ENCODE results near the gene GTF2H2.
"Not testable (repeated sequence)": the region's sequence is repeated elsewhere in the genome, so short reads cannot be mapped to it uniquely, and the experiment has no call there.

Gene GTF2H2

DNA sequence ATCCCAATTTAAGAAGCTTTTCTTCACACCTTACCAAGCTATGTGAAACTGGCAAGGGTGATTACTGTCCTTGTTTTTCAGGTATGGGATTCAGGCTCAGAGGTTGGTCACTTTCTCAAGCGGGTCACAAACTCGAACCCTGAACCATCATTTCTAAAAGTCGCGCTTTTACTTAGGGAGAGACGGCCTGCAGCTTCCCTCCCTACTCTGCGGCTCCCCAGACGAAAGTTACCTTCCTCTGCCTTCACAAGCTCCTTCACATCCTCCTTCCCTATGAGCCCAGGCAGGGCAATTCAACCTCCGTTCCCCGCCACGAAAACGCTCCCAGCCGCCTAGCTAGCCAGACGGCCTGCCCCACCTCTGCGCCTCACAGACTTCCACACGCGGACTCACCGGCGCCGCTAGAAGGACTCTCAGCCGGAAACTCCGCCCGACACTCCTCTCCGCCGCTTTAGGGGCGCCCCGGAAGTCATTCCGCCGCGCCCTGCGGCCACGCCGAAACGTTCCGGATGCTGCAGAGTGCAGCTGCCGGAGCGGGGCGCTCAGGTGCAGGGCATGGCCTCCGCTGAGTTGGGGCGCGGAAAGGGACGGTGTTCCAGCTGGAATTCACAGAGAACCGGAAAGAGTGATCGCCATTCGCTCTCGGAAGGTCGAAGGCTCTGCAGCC, at the start of gene GTF2H2:
GTF2H2 (minus strand) TSS at position 415 of the 667 bp plus-strand sequence. CDS start 4,913 bp downstream, outside the sequence.
- DNase-seq (ENCODE audit: low spot score), result not testable (repeated sequence)

DNA sequence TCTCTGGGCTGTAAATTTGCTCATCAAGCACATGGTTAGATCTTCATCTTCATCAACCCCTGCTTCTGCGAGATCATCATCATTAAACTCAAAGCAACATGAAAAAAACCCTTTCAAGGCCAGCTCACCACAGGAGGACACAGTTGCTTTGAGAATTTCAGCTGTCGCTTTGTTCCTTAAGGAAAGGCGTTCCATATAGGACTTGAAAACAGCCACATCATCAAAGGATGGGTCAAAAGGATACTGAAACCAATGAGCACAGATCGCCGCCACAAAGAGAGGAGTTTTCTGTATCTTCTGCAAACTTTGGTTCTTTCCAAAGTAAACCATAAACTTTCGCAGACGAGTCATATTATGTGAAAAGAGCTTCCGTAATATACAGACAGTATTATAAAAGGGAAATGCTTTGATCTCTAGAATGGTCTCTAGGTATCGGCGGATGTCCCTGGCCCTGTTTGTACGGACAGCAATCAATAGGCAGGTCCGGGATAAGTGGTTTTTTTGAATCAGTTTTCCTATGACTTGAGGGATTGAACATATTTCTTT, 42.3 kb upstream of the GTF2H2 start:
- DNase-seq (ENCODE audit: low spot score), result not testable (repeated sequence)

DNA sequence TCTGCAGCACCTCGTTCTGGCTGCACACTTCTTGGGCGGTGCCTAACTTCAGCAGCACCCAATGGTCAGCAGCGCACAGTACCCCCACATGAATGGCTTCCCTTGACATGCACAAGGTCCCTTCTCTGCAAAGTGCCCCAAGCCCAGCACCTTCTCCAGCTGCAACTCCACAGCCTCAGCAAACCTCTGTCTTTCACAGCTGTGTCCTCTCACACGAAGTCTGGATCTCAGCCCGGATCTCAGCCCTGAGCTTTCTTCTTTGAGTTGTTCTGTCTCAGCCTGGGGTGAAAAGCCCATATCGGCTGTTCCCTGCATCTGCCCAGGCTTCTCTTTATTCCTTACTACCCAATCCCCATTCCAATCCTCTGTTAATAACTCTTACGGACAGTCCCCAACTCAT, 32.5 kb upstream of the GTF2H2 start:
- DNase-seq (ENCODE audit: low spot score), result not testable (repeated sequence)

DNA sequence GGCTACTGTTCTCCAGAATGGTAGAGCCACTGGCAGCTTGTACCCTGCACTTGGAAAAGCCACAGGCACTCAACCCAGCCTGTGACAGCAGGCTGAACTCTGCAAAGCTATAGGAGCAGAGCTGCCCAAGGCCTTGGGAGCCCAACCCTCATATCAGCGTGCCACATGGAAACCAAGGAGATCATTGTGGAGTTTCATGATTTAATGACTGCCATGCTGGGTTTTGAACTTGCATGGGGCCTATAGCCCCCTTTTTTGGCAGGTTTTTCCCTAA, 30.4 kb upstream of the GTF2H2 start:
- DNase-seq (ENCODE audit: low spot score), result not testable (repeated sequence)

DNA sequence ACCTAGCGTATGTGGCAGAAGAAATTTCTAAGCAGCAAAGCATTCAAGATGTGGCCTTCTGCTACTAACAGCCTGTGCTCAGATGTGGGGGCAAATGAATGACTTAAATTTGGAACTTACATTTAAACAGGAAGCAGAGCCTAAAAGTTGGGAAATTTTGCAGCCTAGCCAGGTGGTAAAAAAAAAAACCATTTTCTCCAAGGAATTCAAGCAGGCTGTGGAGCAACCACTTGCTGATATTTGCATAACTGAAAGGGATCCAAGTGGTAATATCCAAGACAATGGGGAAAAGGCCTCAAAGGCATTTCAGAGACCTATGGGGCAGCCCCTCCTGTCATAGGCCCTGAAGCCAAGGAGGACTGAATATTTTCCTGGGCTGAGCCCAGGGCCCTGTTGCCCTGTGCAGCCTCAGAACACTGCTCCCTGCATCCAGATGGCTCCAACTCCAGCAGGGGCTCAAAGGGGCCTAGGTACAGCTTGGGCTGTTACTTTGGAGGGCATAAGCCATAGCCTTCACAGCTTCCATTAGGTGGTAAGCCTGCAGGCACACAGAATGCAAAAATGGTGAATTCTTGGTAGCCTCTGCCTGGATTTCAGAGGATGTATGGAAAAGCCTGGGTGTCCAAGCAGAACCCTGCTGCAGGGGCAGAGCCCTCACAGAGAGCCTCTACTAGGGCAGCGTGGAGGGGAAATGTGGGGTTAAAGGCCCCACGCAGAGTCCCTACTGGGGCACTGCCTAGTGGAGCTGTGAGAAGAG, 29.9 kb upstream of the GTF2H2 start:
- DNase-seq (ENCODE audit: low spot score), result not testable (repeated sequence)

DNA sequence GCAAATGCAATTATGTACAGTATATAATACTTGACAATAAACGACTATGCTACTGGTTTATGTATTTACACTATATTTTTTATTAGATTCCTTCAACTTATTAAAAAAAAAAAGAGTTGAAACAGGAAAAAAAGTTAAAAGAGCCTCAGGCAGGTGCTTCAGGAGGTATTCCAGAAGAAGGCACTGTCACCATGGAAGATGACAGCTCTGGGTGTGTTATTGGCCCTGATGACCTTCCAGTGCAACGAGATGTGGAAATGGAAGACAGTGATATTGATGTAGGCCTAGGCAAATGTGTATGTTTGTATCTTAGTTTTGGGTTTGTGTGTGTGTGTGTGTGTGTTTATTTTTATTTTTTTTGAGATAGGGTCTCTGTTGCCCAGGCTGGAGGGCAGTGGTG, 22.3 kb upstream of the GTF2H2 start:
- DNase-seq (ENCODE audit: low spot score), result not testable (repeated sequence)

DNA sequence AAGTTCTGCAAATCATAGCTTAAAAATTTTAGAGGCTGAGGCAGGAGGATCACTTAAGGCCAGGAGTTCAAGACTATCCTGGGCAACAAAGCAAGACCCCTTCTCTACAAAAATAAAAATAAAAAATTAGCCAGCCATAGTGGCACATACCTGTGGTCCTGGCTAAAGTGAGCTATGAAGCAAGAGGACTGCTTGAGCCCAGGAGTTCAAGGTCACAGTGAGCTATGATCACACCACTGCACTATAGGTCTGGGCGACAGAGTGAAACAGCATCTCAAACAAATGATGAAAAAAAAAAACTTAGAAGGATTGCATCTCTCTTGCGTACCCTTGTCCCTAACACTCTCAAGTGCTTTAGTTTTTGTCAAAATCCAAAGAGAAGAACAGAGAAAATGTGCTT, 21.3 kb upstream of the GTF2H2 start:
- DNase-seq (ENCODE audit: low spot score), result not testable (repeated sequence)

DNA sequence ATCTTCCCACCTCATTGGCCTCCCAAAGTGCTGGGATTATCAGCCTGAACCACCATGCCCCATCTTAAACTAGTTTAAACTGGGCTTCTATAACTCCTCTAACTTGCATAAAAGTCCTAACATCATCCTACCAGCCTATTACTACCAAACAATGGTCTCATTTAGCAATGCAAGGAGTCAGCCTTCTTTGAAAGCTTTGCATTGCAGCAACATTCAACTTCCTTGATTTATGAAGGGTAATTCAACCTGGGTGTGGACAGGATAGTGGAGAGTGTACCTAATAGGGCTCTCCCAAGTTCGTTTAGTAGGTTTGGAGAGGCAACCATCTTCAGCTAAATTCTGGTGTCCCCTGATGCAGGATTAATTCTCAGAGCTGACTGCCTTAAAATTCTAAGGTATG, 18.7 kb upstream of the GTF2H2 start:
- not testable (repeated sequence) for DNase-seq (ENCODE audit: low spot score)

DNA sequence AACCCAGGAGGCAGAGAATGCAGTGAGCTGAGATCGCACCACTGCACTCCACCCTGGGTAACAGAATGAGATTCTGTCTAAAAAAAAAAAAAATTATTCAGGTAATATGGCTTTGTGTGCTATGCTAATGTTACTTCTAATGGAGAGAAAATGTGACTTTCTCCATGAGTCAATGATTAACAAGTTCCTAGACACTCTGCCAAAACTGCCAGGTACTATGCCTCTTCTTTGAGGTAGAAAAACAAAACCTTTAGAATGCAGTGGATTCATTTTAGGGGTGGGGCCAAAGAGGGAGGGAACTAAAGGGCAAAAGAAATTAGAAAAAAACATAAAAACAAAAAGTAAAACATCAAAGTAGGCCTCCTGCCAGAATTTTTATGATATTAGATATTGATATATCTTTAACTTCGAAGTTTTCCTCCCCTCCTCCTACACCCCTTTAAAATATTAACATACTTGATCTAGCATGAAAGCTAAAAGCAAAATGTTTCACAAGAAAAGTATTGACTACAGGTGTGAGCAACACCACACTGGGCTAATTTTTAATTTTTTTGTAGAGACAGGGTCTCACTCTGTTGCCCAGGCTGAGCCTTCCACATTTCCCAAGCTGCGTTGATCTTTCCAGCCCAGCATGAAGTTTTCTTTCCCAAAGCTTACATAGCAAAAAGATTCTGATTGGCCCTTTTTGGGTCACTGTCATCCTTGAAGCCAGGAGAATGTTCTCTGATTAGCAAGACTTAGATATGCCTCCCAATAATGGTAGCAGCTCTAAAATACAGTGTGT, 17.0 kb upstream of the GTF2H2 start:
- DNase-seq (ENCODE audit: low spot score), result not testable (repeated sequence)

DNA sequence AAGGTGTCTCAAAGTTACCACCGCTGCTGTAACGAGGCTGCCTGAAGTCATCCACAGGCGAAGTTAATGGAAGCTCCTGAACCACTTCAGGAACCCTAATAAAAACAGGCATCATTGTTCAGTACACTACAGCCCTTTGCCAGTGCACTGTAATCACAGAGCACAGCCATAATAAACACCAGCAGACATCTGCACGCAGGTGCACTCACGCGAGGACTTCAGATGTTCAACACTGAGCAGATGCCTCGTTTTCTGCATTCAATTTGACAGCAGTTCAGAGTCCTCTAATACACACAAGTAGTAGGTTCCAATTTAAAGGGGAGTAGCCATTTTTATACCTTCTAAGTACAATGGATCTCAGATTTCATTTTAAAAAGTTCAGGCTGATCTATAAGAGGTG, 15.4 kb upstream of the GTF2H2 start:
- not testable (repeated sequence) for DNase-seq (ENCODE audit: low spot score)

DNA sequence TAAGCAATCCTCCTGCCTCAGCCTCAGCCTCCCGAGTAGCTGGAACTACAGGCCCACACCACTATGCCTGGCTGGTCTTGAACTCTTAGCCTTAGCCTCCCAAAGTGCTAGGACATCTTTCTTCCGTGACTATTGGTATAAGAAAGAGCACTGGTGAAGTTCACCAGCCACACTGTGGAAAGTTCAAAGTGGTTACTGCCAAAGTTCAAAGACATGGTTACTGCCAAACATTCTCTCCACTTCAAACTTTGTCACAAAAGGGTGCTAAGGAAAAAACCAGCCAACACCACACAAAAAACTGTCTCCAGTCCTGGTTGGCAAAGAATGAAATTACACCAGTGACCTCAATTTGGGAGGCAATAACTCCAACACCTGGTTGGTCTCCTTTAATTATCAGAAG, 14.9 kb upstream of the GTF2H2 start:
- not testable (repeated sequence) for DNase-seq (ENCODE audit: low spot score)

DNA sequence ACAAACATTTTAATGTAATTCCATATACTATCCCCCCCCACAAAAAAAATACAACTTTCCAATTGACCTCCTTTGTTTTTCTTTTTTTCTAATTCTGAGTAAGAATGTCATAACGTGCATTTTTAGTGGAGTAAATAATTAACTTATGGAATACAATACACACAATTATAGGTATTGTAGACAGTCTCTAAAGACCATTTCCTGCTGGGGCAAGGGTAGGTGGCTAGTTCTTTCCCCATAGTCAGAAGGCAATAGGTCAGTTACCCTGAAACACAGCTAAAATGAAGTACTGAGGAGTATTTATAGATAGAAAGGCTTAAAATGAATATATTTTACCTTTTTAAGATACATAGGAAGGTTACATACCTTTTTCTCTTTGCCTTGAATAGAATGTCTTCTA, 6.2 kb downstream of the GTF2H2 start:
- DNase-seq (ENCODE audit: low spot score), result not testable (repeated sequence)

DNA sequence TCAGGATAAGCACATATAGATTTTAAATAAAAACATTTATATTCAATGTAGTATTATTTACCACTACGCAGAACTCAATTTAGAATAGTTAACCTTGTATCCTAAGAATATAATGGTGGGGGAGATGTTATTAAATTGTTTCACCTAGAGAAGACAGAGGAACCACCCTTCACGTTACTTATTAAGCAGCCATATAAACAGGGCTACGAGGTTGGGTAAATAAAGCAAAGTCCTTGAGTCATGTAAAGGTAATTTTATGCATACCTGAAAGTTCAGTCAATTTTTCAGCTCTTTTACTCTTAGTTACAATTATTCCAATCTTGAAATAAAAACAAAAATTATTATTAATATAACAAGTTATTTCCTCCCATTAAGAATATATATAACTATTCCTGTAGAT, 8.1 kb downstream of the GTF2H2 start:
- not testable (repeated sequence) for DNase-seq (ENCODE audit: low spot score)

DNA sequence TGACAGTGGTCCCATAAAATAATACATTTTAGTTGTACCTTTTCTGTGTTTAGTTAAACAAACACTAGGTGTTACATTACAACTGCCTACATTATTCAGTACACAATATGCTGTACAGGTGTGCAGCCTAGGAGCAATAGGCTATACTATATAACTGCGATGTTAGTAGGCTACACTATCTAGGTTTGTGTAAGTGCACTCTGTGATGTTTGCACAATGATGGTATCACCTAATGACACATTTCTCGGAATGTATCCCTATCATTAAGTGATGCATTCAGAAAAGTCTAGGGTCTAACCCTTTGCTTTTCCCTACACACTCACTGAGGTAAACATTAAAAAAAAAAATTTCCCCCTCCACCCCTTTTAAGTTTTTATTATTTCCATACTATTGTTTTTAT, 22.7 kb downstream of the GTF2H2 start:
- DNase-seq (ENCODE audit: low spot score), result not testable (repeated sequence)

DNA sequence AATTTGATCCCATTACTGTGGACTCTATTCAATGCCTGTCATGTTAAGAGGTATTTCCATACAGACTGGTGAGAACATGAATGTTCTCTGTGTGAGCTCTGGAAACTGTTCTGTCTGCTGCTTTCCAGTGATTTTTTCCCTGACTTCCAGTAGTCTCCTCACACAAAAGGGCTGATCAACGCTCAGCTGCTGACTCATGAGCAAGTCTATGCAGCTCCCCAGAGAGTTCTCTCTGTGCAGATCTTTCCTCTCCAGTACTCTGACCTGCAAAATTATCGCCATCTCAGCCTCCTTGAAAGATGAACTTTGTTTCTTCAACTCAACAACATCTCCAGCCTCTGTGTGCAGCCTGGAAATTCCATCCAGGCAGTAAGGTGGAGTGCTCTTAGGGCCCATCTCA, 23.3 kb downstream of the GTF2H2 start:
- not testable (repeated sequence) for DNase-seq (ENCODE audit: low spot score)

DNA sequence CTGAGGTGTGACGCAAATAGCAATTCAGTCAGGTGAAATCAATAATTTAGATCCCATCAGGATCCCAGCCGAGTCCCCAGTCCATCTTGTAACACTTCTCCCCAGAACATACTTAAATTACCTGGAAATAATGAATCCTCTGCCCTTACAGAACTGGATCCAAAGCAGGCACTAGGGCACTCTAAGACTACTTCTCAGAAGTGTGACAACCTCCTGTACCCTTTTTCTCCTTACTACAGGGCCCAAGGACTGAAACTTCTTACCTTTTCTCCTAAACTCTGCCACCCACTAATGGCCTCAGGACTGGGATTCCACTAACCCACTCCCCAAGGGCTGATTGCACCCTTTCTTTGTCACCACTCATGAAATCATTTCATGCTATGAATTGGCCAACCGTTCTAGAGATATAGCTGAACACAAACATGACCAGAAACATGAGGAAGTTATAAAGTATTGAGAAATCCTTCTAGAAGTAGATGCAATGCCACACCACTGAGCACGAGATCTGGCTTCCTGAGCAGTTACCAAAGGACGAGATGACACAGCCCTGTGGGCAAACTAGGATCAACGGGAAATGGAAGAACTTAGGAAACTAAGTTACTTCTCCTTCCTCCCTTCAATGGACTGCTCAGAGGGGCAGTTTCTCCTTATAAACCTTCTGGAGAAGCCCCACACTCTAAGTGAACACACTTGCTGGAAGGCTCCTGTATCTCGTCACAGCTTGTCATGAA, 36.3 kb downstream of the GTF2H2 start:
- DNase-seq (ENCODE audit: low spot score), result not testable (repeated sequence)

DNA sequence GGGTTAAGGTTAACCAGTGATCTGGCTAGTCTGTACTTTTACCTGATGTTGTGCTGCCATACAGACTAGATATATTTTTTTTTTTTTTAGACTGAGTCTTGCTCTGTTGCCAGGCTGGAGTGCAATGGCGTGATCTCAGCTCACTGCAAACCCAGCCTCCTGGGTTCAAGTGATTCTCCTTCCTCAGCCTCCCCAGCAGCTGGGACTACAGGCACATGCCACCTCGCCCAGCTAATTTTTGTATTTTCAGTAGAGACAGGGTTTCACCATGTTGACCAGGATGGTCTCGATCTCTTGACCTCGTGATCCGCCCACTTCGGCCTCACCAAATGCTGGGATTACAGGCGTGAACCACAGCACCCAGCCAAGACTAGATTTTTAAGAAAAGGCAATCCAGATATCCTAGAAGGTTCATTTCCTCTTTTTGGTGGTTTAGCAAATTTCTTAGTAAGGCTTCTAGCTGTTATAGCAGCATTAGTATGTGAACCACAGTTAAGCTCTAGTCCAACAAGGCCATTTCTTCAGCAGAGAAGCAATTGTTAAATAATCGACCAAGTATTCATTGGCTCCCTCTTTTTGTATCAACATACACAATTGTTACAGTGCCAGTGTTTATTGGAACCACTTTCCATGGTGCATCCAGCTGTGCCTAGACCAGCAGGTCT, 42.1 kb downstream of the GTF2H2 start, which contains the start of gene NAIP:
NAIP (minus strand) TSS at position 51 of the 665 bp plus-strand sequence. CDS start 12,424 bp downstream, outside the sequence.
- DNase-seq (ENCODE audit: low spot score), result not testable (repeated sequence)

DNA sequence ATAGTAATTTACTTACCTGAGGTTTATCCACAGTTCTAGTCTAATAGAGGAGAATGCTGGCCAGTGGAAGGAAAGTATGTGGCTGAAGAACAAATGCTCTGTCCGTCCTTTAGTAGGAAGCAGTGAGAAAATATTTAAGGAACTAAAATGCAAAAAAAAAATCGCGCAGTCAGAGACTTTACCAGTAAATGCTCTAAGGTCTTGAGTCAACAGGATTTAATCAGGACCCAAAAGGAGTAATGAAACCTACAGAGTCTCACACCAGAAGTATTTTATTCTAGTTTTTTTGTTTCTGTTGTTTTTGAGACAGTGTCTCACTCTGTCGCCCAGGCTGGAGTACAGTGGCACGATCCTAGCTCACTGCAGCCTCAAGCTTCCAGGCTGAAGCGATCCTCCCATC, 46.8 kb downstream of the GTF2H2 start:
- DNase-seq (ENCODE audit: low spot score), result not testable (repeated sequence)

DNA sequence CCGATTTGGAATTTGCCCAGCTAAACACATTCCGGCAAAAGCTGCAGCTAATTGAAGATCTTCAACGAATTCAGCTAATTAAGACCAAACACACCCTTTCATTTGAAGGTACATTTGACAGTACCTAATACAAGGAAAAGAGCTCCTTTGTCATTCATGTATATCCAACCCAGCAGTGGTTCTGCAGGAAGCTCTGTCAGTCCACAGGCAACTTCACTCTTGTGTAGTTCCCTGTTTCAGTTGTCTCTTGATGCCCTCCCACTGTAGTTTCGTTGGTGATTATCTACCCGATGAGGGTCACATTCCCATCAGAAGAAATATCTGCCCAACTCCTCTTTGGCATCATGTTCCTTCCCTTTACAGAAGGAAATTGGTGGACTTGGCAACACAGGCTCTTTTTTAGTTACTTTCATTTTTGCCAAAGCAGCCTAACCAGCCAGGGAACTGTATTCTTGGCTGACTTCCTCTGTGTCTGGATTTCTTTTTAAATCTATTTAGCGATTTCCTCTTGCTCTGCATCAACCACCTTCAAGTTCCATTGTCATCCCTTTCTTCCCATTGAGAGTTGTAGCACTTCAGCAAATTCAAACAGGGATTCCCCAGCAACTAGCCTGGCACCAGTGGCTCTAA, 49.0 kb downstream of the GTF2H2 start:
- DNase-seq (ENCODE audit: low spot score), result not testable (repeated sequence)

DNA sequence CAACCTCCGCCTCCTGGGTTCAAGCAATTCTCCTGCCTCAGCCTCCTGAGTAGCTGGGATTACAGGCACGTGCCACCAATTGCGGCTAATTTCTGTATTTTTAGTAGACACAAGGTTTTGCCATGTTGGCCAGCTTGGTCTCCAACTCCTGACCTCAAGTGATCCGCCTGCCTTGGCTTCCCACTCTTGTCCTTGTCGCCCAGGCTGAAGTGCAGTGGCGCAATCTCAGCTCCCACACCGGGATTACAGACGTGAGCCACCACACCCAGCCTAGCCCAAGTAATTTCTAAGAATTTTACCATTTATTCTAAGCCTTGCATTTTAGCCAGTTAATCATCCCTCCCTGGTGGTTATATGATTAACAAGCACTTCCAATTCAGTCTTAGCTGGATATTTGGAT, 53.3 kb downstream of the GTF2H2 start:
- DNase-seq (ENCODE audit: low spot score), result no peak

DNA sequence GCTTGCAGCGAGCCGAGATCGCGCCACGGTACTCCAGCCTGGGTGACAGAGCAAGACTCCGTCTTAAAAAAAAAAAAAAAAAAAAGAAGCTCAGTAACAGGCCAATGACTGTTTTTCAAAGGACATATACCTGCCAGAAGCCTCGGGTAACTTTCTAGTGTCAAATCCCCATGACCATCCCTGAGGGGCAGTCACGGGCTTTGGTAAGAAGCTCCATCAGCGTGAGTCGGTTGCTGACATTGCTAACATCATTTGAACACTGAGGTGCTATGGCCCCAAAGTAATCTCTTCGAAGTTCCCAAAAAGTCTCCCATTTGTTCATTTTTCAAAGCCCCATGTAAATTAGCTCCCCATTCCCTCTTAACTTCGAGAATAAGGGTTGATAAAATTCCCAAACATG, 53.9 kb downstream of the GTF2H2 start:
- DNase-seq (ENCODE audit: low spot score), result no peak

Measured in HuH-7.5 (cell line).